Amygdala (tissue), 56 donors: ENCODE data around the gene TMA7.

Experiments used
- DNase-seq, 56 donors: peaks; one replicate each; lab custom pipeline; 2025; lab: John Stamatoyannopoulos, UW

TMA7 gene

DNA sequence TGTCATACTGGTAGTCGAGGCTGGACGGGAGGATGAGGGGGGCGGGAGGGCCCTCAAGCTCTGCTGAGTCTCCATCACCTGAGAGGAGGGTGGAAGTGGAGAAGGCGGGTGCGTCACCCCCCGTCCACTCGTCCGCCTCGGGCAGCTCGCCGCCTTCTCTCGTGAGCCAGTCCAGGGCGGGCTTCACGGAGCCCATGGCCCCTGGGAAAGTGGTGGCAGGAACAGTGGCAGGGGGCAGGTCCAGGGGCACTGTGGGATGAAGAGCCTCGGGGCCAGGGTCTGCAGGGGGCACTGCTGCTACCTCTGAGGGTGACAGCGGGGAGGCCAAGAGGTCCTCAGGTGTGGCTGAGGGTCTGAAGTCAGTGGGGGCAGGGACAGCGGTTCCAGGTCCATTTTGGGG lies 20.5 kb upstream of the TMA7 start:
- DNase-seq: no peak

- DNase-seq: no peak
Observed at GRCh38 chr3:48420561-48420960, 19.5 kb upstream of the TMA7 start.

DNA sequence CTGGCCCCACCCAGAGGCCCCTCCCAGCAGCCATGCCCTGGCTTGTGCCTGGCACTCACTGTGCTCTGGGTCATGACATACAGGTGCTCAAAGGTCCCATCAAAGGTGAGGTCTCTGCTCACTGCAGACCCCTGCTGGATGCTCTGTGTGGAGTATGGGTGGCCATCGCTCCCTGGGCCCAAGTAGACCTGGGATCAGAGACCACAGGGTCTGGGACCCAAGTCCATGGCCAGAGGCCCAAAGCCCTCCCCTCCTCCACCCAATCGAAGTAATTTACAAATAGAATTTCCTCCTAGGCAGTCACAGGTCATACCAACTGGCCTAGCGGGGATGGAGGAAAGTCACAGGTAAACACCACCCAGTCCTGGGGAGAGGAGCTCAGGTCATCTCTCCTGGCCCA lies 17.8 kb upstream of the TMA7 start:
- DNase-seq: no peak

GRCh38 chr3:48422681-48423080 lies 17.4 kb upstream of the TMA7 start:
- DNase-seq: no peak

GRCh38 chr3:48423241-48423882 lies 16.7 kb upstream of the TMA7 start:
- DNase-seq: peak in 25 of 56 donors; percentile 17 to 64 (median 41)

- DNase-seq: peak in 21 of 56 donors; percentile 24 to 63 (median 37)
Observed at GRCh38 chr3:48423883-48424695, 16.0 kb upstream of the TMA7 start.

GRCh38 chr3:48425281-48425812 lies 14.7 kb upstream of the TMA7 start:
- DNase-seq: peak in 46 of 56 donors; percentile 15 to 87 (median 58)

DNA sequence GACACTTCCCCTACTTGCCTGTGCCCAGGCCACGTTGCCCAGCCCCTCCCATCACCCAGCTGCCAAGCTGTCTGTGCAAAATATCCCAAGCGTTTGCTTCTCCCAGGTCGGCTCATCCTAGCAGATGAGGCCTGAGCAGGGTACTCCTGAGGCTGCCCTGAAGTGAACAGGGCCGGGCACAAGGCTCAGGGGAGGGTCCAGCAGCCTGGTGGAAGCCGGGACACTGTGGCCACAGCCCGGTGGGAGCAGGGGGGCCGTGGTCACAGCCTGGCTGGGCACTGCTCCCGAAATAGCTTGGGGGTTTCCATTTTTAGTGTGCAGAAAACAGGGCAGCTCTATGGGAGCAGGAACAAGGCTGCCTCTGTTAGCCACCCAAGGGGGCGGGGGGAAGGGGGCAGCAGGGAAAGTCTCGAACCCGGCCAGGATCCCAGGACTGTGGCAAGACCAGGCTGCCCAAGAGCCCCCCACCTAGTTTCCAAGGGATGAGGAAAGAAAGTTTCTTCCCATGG lies 13.6 kb upstream of the TMA7 start:
- peak in 55 of 56 donors; percentile 39 to 96 (median 87) for DNase-seq

- peak in 20 of 56 donors; percentile 11 to 69 (median 46) for DNase-seq
Observed at GRCh38 chr3:48426944-48427629, 13.0 kb upstream of the TMA7 start.

DNA sequence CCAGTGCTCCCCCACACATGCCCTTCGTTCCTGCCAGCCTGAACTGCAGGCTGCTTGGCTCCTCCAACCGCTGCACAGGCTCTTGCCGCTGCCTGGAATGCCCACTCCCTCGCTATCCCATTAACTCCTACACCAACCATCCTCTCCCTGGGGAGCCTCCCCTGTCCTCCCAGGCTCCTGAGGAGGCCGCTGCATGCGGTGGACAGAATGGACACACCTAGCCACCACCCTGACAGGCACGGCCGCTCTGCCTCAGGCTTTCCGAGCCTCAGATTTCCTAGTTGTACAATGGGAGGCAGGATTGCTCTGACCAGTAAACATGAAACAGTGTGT lies 12.5 kb upstream of the TMA7 start:
- DNase-seq: peak in 19 of 56 donors; percentile 19 to 69 (median 44)

- peak in 2 of 56 donors; percentile 20 to 32 for DNase-seq
Observed at GRCh38 chr3:48428088-48428571, 11.9 kb upstream of the TMA7 start.

DNA sequence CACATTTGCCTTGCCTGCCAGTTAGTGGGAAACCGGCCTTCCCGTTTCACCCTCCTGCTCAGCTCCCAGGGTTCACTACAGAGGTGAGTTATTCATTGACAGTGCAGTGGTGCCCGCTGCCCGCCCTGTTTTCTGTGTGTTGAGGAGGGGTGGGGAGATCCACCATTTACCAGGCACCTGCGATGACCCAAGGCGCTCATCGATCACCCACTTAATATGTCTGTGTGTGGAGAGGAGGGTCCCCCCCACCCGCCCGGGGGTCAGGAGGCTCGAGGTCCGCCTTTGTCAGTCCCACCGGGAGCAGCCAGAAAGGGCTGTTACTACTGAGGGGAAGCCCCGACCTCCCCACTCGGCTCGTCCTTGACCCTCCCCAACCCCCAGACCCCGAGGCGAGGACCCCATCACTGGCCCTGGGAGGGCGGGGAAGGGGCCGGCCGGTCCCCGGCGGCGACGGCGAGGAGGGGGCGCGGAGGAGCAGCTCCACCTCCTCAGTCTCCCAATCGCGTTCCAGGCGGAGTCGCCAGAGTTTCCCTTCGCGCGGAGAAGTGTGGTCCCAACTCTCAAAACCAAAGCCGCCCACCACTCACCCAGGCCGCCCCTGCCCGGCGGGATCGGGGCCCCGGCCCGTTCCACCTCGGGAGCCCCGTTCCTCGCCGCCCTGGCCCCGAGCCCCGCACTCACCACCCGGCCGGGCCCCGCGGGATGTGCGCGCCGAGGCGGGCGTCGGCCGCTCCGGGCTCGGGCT lies 11.3 kb upstream of the TMA7 start:
- peak in 25 of 56 donors; percentile 35 to 79 (median 57) for DNase-seq

- DNase-seq: peak in 48 of 56 donors; percentile 17 to 86 (median 68)
Observed at GRCh38 chr3:48429317-48429959, 10.6 kb upstream of the TMA7 start.

DNA sequence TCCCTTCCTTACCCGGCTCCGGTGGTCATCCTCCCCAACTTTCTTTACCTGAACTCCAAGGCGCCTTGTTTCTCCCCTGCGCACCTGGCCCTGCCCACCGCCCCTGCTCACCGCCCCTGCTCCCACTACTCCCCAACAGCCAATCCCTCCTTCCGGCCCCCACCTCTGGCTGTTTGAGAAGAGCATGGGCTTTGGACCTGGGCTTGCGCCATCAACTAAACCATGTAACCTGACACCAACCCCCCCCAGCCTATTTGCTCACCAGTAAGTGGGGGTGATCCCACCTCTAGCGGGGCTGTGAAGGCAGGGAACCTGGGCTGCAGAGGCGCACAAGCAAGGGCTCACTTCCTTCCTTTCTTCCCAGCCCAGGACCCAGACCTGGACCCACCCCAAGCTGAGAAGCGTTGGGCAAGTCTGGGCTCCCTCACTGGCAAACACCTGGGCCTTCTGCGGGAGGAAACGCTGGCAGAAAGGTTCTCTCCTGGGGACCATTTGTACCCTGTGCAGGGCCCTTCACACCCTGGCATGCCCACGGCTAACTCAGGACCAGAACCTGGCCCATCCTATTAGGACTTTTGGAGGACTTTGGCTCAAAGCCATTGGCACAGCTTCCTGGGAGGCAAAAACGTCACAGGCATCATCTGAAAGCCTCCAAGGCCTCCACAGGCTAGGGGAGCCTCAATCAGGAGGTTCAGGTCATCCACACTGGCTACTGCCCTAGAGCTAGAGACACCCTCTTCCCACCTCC lies 9.9 kb upstream of the TMA7 start, which contains the start of gene PLXNB1:
Gene PLXNB1, minus strand, starts transcription at position 127 of the 748 bp plus-strand sequence. CDS start 5,475 bp downstream, outside the sequence.
- peak in 1 of 56 donors; percentile 22 for DNase-seq

- no peak for DNase-seq
Observed at GRCh38 chr3:48430708-48431101, 9.4 kb upstream of the TMA7 start.

DNA sequence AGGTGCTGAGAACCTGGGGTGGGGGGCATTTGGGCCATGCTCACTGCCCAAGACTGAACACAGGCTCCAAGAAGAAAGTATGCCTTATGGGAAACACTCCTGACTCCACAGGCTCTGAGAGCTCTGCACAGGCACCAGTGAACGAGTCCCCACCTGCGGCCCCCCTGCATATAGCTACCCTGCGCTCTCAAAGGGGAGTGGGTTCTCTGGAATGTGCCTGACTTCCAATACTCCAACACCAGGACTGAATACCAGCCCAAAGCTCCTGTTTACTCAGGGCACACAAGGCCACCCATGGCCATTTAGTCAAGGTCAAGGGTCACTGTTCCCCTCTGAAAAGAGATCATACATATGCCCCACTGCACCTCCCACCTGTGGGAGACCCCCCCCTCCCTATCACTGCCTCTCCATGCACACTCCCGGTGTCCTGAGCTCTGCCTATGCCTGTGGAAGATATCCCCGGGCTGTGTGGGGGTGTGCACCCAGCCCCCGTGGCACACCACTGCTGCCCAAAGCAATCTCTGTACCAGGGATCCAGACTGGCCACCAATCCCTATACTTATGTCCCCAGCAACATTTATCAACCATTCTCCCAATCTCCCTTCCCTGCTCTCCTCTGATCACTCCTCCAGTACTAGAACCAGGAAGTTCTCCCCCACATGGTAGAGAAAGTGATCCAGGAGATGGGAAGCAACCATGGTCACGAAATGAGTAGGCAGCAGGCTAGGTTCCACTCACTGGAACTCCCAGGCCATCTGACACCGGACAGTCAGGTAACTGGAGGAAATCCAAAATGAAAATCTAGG lies 8.6 kb upstream of the TMA7 start:
- DNase-seq: no peak
